Activated naive CD4-positive, alpha-beta T cell (primary cell): ENCODE measurements around the gene ZNF322.
A peak's percentile ranks its signal among the peaks of the same experiment; 100 is the strongest.

ENCODE experiments used
- DNase-seq, 4 experiments: peaks; one replicate each; lab custom pipeline; 2025; lab: John Stamatoyannopoulos, UW

Gene ZNF322

DNA sequence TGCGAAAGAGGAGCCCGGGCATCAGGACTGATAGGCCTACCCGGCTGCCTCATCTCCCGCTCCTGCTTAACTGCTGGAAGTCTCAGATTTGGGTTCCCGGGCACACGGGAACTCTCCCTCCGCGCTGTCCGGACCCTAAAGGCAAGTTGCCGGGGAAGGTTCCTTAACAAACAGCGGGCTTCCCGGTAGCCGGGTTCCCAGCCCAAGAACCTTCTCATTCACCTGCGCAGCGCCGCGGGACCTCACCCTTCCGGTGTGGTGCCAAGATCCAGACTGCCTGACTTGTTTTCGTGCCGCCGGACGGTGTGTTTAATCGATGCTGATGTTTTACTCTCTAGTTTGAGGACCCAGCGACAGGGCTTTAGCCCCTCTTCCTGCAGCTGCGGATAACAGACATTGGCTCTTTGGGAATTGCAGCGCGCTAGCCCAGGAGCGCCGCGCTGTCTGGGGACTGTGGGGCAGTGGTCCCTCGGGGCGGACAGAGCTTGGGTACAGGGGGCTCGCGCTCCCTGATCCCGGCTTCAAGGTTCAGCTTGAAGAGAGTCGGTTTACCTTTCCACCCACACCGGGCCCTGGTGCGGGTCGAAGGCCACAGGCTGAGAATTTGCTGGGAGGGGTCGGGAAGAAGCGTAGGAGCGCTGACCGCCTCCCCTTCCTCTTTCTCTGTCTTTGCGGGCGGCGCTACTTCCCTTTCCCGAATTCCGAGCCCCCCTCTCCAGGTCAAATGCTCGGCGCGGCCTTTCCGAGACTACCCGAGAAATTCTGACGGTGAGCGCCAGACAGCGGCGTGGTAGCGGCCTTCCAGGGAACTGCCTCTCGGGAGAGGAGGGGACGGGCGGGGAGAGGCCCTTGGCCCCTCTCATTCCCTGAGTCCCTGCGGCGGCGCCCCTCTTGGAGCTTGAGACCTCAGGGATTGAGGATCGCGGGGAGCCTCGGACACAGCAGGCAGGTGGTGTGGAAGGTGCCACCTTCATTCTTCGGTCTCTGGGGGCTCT lies 45.6 kb downstream of the ZNF322 start:
- DNase-seq, result peak in 1 of 4 experiments; percentile 32

- no peak for DNase-seq
These were observed 46.3 kb downstream of the ZNF322 start for GRCh38 chr6:26613201-26613600.

GRCh38 chr6:26611599-26611998 lies 47.9 kb downstream of the ZNF322 start:
- DNase-seq, result no peak

GRCh38 chr6:26609463-26609862 lies 50.1 kb downstream of the ZNF322 start:
- no peak for DNase-seq

DNA sequence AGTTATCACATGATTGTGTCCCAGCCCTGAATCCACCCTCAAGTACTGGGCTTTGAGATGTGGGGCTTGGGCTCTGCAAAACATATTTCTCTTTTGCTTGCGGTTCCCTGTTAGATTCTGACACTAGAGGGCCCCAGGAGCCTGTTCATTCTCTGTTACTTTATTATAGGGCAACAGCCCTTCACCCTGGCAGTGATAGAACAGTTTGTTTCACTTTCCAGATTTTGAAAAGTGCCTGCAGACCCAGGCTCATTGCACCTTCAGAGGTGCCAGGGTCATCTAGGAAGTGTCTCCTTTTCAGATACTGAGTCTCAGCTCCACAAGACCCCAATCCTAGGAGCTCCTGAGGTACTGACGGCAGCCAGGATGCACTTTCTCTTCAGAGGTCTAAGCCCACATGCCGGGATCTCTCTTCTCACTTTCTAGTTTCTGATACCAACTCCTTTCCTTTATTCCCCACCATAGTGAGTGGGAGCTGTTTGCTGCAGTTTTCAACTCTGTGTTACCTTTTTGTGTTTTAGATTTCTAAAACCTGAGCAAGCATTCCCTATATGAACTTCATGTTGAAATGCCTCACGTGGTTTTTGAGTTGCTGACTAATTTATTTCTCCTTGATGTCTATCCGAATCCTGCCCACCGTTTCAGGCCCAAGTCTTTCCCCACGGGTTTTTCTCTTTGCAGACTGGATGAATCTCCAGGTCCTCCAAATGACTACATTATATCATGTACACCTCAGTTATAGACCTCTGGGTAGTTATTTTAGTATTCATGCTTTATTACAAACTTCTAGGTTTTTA lies 51.9 kb downstream of the ZNF322 start:
- peak in 2 of 4 experiments; percentile 18 to 28 for DNase-seq

DNA sequence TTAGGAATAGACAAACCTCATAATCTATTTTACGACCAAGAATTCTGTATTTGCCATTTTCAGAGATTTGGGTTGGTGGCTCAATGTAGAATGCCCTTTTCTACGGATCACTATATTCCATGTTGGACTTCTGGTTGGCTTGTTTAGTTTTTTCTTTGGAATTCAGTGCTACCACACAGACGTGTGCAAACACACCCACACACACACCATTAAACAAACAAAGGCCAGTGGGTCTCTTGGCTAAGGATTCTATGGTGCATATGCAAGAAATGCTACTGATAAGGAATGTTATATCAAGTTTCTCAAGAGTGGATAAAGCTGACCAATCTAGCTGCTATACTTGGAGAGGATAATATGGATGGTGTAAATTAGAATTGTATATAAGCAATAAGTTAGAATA lies 54.7 kb downstream of the ZNF322 start:
- DNase-seq, result no peak

DNA sequence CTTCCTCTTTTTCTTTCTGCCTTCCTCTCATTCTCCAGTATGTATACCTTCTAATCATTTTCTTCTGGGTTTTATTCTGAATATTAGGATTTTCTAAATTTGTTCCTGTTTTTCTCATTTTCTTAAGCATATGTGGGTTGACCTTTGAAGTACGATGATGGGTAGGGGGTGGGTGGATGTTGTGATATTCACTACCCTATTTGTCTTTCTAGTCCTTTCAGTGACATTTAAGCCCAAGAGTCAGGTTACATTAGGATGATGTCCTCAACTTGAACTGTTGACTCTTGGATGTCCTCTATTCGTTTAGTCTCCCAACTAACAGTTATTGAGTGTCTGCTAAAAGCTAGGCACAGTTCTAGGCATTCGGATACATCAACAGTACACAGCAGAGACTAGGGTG lies 55.5 kb downstream of the ZNF322 start:
- DNase-seq, result no peak

GRCh38 chr6:26602262-26602661 lies 57.3 kb downstream of the ZNF322 start:
- no peak for DNase-seq

GRCh38 chr6:26600759-26601158 lies 58.8 kb downstream of the ZNF322 start:
- no peak for DNase-seq

DNA sequence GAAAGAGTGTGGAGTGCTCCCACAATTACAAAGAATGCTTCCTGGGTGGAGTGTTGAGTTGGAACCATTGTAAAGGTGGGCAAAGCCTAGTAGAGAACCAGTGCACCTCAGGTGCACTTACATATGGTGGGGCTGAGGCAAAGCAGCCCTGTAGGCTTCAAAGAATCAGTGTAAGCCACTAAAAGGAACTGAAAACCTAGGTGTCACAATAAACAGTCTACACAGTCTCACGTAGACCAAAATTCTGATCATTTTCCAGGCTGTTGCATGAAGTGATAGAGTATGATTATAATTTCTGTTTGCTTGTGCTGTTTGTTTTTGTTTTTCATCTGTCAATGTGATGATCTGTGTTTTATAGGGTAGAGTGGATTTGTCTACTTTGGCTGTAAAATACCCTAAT lies 60.0 kb downstream of the ZNF322 start:
- no peak for DNase-seq

GRCh38 chr6:26599134-26599533 lies 60.4 kb downstream of the ZNF322 start:
- no peak for DNase-seq

DNA sequence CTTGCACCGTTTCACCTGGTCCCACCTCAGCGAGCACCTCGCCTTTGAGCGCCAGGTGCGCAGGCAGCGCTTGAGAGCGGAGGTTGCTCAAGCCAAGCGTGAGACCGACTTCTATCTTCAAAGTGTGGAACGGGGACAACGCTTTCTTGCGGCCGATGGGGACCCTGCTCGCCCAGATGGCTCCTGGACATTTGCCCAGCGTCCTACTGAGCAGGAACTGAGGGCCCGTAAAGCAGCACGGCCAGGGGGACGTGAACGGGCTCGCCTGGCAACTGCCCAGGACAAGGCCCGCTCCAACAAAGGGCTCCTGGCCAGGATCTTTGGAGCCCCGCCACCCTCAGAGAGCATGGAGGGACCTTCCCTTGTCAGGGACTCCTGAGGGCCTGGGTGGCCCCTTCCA lies 61.3 kb downstream of the ZNF322 start:
- no peak for DNase-seq

DNA sequence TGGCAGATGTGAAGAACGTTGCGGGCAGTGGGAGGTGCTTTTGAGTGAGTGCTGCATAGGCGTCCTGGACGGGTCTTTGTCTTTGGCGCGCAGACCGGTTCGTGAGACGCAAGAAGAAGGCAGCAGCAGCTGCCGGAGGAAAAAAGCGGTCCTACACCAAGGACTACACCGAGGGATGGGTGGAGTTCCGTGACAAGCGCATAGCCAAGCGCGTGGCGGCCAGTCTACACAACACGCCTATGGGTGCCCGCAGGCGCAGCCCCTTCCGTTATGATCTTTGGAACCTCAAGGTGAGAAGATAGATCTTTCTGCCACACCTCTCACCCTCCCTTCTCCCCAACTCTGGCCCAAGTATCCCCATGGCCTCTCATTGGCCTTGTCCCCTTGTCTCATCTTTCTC lies 61.7 kb downstream of the ZNF322 start:
- no peak for DNase-seq

GRCh38 chr6:26597389-26597766 lies 62.2 kb downstream of the ZNF322 start:
- no peak for DNase-seq

DNA sequence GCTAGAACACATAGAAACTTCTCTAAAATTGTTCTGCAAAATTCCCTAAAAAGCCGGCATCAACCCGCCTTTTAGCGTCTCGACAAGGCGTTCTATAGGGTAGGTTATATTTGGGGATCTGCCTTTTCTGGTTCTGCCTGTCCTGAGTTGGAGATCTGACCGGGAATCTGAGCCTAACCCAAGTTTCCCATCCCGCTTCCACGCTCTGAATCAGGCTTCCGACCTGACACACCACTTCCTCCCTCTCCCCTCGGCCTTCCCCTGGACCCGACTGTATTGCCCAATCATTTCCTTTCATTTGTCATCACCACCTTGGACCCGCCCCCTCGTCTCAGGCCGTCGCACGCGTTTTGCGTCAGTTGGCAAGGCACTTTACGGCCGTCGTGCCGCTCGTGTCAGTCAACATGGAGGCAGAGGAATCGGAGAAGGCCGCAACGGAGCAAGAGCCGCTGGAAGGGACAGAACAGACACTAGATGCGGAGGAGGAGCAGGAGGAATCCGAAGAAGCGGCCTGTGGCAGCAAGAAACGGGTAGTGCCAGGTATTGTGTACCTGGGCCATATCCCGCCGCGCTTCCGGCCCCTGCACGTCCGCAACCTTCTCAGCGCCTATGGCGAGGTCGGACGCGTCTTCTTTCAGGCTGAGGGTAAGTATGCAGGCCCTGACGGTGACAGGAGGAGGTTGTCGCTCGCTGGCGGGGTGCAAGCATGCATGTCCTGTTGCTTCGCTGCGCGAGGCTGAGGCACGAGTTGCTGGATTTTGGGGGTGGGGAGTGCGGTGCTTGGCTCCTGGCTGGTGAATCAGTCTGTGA lies 62.8 kb downstream of the ZNF322 start, which contains the start of gene ABT1:
Gene ABT1 (plus strand): TSS at position 375 of the 810 bp plus-strand sequence. CDS start 30 bp downstream, at position 405.
- DNase-seq, result peak; percentile 89 to 93 (median 92)

DNA sequence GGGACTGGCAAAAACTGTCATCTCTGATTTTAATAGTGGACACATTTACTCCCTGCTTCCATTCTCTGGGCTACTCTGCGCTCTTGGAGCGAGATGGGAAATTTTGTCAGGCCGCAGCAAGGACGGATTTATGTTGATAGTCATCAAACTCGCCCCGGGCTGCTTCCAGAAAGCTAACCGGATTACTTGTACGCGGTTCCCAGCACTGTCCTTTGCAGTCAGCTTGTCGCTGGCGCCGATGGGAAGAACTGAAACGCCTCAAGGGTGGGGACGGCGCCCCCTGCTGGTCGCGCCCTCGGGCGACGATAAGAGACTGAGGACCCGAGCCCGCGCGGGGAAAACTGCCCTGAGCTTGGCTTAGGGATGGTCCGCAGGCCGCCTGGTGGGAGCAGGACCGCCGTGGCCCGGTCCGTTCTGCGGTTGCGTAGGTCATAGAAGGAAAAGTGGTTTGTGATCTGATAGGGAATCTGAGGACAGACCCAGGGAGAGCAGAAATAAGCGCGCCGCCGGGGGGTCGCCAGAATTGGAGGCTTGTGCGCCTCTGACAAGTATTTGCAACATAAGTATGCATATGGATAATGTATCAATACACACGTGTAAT lies 63.8 kb downstream of the ZNF322 start:
- DNase-seq, result peak; percentile 71 to 87 (median 80)

GRCh38 chr6:26594730-26595632 lies 64.6 kb downstream of the ZNF322 start:
- no peak for DNase-seq

DNA sequence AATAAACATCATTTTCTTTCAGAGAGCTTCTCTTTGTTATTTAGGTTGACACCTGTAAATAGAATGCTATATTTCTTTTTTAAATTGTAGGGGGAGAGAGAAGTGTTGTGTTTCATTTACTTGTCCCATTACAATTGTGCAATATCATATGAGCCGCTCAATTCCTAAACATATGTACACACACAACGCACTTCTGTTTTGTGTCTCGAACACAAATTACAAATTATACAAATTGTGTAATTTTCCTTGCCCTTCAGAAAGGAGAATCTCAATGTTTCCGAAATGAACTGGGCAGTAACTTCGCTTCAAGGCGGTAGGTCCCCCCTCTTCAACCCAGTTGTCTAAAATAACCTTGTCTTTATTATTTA lies 65.4 kb downstream of the ZNF322 start:
- no peak for DNase-seq

DNA sequence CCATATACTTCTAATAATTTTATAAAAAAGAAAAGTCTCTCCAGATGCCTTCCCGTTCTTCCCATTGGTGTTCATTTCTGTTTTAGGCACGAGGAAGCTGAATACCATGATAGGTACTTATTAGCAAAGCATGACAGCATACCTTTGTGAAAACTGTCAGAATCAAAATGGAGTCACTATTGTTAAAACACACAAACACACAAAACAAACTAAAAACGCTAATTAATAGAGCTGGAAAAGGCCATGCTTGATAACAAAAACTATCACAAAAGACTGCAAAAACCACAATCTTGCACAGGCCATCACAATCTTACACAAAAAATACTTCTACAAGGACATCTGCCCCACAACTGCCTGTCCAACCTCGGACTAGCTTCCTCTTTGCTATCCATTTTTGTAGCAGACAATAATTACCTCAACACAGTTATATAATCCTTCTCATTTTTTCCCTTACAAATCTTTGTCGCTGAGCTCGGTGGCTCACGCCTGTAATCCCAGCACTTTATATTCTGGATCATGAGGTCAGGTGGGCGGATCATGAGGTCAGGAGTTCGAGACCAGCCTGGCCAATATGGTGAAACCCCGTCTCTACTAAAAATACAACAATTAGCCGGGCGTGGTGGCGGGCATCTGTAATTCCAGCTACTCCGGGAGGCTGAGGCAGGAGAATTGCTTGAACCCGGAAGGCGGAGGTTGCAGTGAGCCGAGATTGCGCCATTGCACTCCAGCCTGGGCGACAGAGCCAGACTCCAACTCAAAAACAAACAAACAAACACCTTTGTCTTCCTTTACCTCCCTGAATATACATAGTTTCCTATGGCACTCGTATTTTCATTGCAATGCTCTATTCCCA lies 66.0 kb downstream of the ZNF322 start:
- no peak for DNase-seq

GRCh38 chr6:26592649-26593048 lies 66.9 kb downstream of the ZNF322 start:
- DNase-seq, result no peak
